K562 (cell line): ENCODE results near the gene SPTA1.

Experiments used
- ARHGAP35 ChIP-seq: fragments of 450-650 bp; IDR thresholded peaks from 2 replicates; pipeline ENCODE4 v1.6.1; 2018; ENCODE audit not compliant: partially characterized antibody
- CBFA2T2 ChIP-seq: fragments of 450-650 bp; conservative IDR thresholded peaks from 2 replicates; pipeline ENCODE4 v1.6.1; 2017; ENCODE audit warnings: mild to moderate bottlenecking
- CREM ChIP-seq: IDR thresholded peaks from 2 replicates; pipeline ENCODE4 v1.6.1; 2014; ENCODE audit warnings: antibody characterized with exemption, low read depth
- CTCF ChIP-seq, 3 experiments: IDR thresholded peaks in 2 of 3; conservative IDR thresholded peaks in 1 of 3; 2 replicates each; pipeline ENCODE4 v1.5.1; 2011 to 2012; ENCODE audit warnings: low read length in 3 of 3, mild to moderate bottlenecking in 3 of 3, control low read depth in 2 of 3, improper control_type of control experiment in 1 of 3, inconsistent platforms in 1 of 3, low read depth in 1 of 3, mixed read lengths in 1 of 3, moderate library complexity in 1 of 3; ENCODE audit not compliant: insufficient read depth in 2 of 3
- ETV5 ChIP-seq: sonication (generic); formaldehyde crosslinking; IDR thresholded peaks from 2 replicates; pipeline ENCODE4 v1.4.0; 2020; ENCODE audit warnings: low read depth, mild to moderate bottlenecking, missing genetic modification reagents
- FOXO4 ChIP-seq: fragments of 450-650 bp; formaldehyde crosslinking; IDR thresholded peaks from 2 replicates; pipeline ENCODE4 v1.4.0; 2020; ENCODE audit warnings: mild to moderate bottlenecking, moderate library complexity
- JUND ChIP-seq, 2 experiments: IDR thresholded peaks; 2 replicates in 1 of 2; 3 replicates in 1 of 2; pipeline ENCODE4 v1.6.1; 2011; ENCODE audit warnings: borderline replicate concordance in 2 of 2, low read depth in 2 of 2, low read length in 2 of 2, improper control_type of control experiment in 1 of 2, missing biosample characterization in 1 of 2, missing genetic modification characterization in 1 of 2, missing genetic modification reagents in 1 of 2
- MAZ ChIP-seq, 2 experiments: fragments of 450-650 bp in 1 of 2; sonication (generic) in 1 of 2; formaldehyde crosslinking; IDR thresholded peaks in 1 of 2; conservative IDR thresholded peaks in 1 of 2; 2 replicates each; pipeline versions ENCODE4 v1.4.0 to v1.5.0; 2020; ENCODE audit warnings: mild to moderate bottlenecking in 1 of 2, missing genetic modification reagents in 1 of 2
- PHB2 ChIP-seq: fragments of 450-650 bp; IDR thresholded peaks from 2 replicates; pipeline ENCODE4 v1.6.1; 2017; ENCODE audit warnings: low read depth
- POLR2A ChIP-seq: fragments of 450-650 bp; conservative IDR thresholded peaks from 2 replicates; pipeline ENCODE4 v1.6.1; 2016
- ZHX1 ChIP-seq: fragments of 150-350 bp; conservative IDR thresholded peaks from 2 replicates; pipeline ENCODE4 v1.6.1; 2014; ENCODE audit warnings: low read length
- ZNF224 ChIP-seq: sonication (generic); formaldehyde crosslinking; IDR thresholded peaks from 2 replicates; pipeline ENCODE4 v1.8.0; 2022; ENCODE audit warnings: mild to moderate bottlenecking, missing genetic modification reagents

GRCh38 chr1:158572226-158572625 is 114.3 kb downstream of the SPTA1 start:
- TF ChIP-seq CREM = no peak
- TF ChIP-seq MAZ (CRISPR knock-in tag; conservative IDR thresholded peaks at IDR 0.05 in 1 of 2, IDR thresholded peaks at IDR 0.05 in 1 of 2) = no peak
- TF ChIP-seq ARHGAP35 = no peak
- no peak for TF ChIP-seq JUND (IDR thresholded peaks at IDR 0.05; ENCODE audit: borderline replicate concordance, low read depth, low read length)
- no peak for TF ChIP-seq JUND (tag; IDR thresholded peaks at IDR 0.05; ENCODE audit: borderline replicate concordance, low read depth, low read length)
- TF ChIP-seq ZHX1 = no peak
- TF ChIP-seq CBFA2T2 = no peak
- no peak for TF ChIP-seq FOXO4 (CRISPR knock-in tag)
- no peak for TF ChIP-seq ZNF224
- TF ChIP-seq CTCF (IDR thresholded peaks at IDR 0.05 in 2 of 3, conservative IDR thresholded peaks at IDR 0.05 in 1 of 3; ENCODE audit: insufficient read depth in 2 of 3, low read depth in 1 of 3, low read length in 3 of 3) = no peak
- TF ChIP-seq PHB2 = no peak
- no peak for TF ChIP-seq ETV5 (CRISPR knock-in tag)
- TF ChIP-seq POLR2A = no peak
